Upper lobe of left lung (tissue), 4 donors: ENCODE data around the gene CDC42BPG.

Source experiments
- EP300 ChIP-seq, 4 donors: sonication (generic); formaldehyde crosslinking; IDR thresholded peaks; one replicate each; pipeline ENCODE4 v1.5.1; 2017; ENCODE audit warnings: antibody characterized with exemption in 4 of 4, control low read depth in 2 of 4
- POLR2A ChIP-seq, 4 donors: fragments of 450-650 bp; IDR thresholded peaks; one replicate each; pipeline ENCODE4 v1.5.1; 2016 to 2017; ENCODE audit warnings: antibody characterized with exemption in 4 of 4, mild to moderate bottlenecking in 2 of 4

DNA sequence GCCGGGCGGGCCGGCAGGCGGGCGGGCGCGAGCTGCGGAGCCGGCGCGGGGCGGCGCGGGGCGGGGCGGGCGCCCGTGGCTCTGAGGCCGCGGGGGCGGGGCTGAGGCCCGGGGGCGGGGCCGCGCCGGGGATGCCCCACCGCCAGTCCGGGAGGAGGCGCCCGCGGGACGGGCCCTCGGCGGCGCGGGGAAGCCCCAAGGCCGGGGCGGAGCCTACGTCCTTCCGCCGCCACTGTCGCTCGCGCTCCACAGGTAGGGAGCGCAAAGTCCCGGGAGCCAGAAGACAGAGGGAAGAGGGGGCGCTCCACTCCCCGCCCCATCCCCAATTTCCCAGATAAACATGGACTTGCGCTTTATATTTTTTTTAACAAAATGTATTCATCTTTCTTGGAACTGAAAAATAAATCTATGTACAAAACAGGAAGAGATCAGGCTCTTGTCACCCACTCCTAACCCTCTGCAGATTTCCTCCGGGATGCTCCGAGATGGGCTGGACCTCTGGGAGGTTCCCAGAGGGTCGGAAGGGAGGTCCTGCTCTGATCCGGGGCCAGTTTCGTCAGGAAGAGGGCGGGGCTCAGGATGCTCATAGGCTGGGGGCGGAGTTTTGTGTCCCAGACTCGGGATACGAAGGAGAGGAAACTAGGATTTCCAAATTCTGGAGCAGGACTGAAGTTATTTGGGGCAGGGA is 41.2 kb downstream of the CDC42BPG start, which contains the start of gene MAP4K2:
- TF ChIP-seq POLR2A (IDR thresholded peaks at IDR 0.05) (peak in 1 of 4 donors; percentile 17), EP300 (IDR thresholded peaks at IDR 0.05) (no peak)
